HG03571 (cell line): ENCODE measurements around the gene CCR6.
A peak's percentile ranks its signal among the peaks of the same experiment; 100 is the strongest.
"Not testable (repeated sequence)": the region's sequence is repeated elsewhere in the genome, so short reads cannot be mapped to it uniquely, and the experiment has no call there.

ENCODE experiments used
- ATAC-seq: cut with Tn5 transposase; IDR thresholded peaks from one replicate; pipeline ENCODE4 v1.9.1; 2021; ENCODE audit not compliant: unreplicated experiment

The CCR6 gene

DNA sequence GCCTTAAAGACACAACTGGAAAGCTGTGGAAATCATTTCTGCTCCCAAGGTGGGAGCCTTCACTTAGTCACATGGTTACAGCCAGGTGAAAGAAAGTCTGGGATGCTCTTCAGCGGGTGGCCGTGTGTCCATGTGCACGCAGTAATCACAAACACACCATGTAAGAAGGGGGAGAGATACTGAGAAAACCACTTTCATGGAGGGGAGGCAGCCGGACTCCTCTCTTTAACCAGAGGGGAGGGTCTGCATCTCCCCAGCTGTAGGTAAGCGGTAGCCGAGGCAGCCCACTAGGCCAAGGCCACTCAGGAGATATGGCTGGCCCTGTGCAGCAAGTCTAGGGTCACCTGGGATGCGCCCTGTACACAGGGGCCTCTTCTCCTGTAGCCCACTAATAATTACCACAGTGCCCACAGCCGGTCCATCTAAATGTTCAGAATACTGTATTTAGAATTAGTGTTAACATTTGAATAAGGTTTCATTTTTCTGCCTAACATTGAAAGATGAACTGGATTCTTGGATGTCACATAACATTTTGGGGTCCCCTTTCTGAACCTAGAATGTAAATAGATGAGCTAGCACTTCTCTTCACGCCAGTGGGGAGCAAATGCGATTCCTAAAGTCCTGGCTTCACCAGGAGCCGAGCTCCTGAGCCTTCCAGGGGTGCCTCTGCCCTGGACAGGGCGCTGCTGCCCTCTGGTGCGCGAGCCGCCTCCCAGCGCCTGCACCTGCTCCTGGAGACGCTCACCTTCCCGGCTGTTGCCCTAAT is 19.0 kb downstream of the CCR6 start:
- peak; percentile 59 for ATAC-seq

GRCh38 chr6:167142433-167142761 is 19.5 kb downstream of the CCR6 start:
- no peak for ATAC-seq

- no peak for ATAC-seq
These were observed 20.1 kb downstream of the CCR6 start for GRCh38 chr6:167143041-167143440.

GRCh38 chr6:167145461-167145860 is 22.6 kb downstream of the CCR6 start:
- ATAC-seq, result no peak

DNA sequence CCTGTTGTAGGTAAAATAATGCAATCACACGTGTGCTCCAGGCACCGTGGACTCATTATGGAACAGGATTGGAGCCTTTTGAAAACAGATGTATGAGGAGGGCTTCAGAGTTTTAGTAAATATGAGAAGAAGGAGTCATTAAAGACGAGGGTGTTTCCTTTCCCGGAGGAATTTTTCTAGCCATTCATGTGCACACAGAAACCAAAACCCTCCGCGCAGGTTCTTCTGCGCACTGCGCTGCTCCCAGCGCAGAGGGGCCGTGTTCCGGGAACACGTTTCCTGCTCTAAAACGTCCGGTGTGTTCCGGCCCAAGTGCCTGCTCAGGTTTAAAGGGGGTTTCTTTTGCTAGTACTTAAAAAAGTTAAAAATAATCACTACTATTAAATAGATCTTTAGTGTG is 23.2 kb downstream of the CCR6 start:
- ATAC-seq, result no peak

GRCh38 chr6:167146977-167147376 is 24.1 kb downstream of the CCR6 start:
- no peak for ATAC-seq

DNA sequence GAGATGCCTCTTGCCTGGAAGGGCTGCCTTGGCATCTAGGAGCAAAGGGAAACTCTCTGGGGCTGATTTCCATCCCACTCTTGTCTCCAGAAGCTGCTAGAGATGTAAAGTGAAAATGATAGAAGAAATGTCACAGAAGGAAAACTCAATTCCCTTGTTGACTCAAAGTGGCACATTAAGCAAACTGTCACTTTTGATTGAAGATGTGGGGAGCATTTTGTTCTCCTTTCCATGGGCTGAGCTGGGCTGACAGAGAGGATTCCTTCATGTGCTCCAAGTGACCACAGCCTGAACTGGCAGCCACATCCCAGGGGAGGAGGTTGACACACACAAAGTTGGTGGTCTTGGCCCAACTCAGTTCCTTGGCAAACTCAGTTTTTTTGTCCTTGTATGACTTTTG is 25.1 kb downstream of the CCR6 start:
- ATAC-seq, result no peak

DNA sequence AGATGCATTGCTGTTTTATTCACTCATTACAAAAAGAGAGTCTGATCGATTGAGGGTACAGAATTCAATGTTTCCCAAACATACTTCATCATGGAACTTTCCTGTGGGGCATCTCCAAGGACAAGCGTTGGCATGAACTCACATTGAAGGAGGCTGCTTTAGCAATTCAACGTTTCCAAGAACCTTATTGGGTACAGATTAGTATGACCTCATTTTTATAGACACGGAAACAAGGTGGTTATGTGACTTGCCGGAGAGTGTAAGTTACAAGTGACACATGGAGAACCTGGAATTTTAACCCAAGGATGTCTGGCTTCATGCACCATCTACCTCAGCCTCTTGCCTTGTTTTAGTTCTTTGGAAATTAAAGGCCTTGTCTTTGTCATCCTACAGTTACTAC is 26.1 kb downstream of the CCR6 start:
- ATAC-seq, result no peak

- ATAC-seq, result peak; percentile 52
These were observed 28.1 kb downstream of the CCR6 start for GRCh38 chr6:167150941-167151549.

GRCh38 chr6:167151648-167152047 is 28.8 kb downstream of the CCR6 start:
- no peak for ATAC-seq

- ATAC-seq, result peak; percentile 56
These were observed 30.0 kb downstream of the CCR6 start for GRCh38 chr6:167152862-167153261.

DNA sequence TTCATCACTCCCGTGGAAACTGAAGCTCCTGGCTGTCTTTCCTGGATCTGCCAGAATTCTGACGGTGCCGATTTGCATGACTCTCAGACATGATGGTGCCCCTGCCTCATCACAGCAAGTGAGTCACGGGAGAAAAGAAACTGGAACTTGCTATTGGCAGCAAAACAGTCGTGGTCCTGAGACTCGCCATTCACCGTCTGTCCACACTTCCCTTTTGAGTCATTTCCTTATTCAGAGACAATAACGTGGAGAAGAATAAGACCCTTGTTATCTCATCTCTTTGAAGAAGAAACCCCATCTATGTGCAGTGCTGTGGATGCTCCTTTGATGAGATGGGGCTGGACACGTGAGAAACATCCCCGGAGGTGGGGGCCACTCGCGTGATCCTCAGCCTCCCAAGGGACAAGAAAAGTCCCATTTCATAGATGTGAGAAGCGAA is 30.6 kb downstream of the CCR6 start:
- ATAC-seq, result peak; percentile 51

- ATAC-seq, result no peak
These were observed 31.4 kb downstream of the CCR6 start for GRCh38 chr6:167154291-167154690.

- no peak for ATAC-seq
These were observed 32.0 kb downstream of the CCR6 start for GRCh38 chr6:167154895-167155294.

DNA sequence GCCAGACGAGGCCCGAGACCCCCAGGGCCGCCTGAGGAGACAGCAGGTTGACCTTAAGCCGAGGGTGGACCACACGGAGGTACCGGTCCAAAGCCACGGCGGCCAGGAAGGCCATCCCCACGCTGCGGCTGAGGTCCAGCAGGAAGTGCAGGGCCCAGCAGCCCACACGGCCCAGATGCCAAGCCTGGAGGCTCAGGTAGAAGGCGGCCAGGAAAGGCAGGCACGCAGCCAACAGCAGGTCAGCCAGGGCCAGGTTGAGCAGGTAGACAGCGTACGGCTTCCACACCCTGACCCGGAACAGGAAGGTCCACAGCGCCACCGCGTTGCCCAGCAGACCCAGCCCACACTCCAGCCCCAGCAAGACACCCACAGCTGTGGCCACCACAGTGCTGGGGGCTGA is 34.5 kb downstream of the CCR6 start:
- no peak for ATAC-seq

DNA sequence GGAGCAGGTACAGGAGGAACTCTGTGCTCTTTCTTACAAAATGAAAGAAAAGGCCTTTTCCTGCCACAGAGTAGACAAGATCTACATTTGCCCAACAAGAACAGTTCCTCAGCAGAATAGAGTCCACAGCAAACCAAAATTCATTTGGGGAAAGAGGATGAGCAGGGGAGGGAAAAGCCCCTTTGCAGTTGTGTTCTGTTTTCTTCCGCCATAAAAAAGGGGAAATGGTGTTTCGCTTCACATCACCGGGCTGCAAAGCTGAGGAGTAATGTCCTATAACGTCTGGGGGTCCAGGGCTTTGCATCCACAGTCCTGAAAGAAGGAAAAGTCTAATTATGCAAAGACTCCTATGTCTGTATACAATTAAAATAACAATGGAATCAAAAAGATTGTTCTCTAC is 35.0 kb downstream of the CCR6 start, which contains the start of gene GPR31:
Gene GPR31, minus strand, starts transcription at position 118 of the 400 bp plus-strand sequence. CDS start 149 bp downstream, outside the sequence.
- no peak for ATAC-seq

DNA sequence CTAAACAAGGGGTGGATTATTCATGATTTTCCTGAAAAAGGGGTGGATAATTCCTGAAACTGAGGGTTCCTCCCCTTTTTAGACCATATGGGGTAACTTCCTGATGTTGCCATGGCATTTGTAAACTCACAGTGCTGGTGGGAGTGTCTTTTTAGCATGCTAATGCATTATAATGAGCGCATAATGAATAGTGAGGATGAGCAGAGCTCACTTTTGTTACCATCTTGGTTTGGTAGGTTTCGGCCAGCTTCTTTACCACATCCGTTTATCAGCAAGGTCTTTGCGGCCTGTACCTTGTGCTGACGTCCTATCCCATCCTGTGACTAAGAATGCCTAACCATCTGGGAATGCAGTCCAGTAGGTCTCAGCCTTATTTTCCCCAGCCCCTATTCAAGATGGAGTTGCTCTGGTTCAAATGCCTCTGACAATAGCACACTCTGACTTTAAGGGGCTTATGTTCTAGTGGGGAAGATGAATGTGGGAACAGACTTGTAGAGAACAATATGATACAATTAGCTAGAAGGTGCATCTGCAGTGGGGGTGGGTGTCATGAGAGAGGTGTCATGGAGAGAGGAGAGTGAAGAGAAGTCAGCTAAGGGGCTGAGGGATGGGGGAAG is 39.1 kb downstream of the CCR6 start:
- no peak for ATAC-seq

DNA sequence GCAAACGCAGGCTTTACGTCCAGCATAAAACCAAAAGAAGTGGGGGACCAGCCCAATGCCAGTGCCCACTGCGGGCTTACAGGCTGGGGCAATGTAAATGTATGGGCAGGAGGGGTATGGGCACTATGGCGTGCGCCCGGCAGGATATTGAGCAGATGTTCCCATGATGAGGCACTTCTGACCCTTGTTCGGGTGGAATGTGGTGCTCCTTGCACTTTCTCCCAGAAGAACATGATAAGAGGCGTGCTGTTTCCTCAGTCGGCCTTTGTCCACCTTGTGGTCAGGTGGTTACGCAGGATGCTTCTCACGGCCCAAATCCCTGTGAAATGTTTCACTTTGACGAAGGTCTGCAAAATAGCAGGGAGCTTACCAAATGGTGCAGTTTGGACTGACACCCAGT is 39.7 kb downstream of the CCR6 start:
- ATAC-seq, result no peak

GRCh38 chr6:167163476-167164011 is 40.6 kb downstream of the CCR6 start:
- no peak for ATAC-seq

- no peak for ATAC-seq
These were observed 41.4 kb downstream of the CCR6 start for GRCh38 chr6:167164261-167164660.

DNA sequence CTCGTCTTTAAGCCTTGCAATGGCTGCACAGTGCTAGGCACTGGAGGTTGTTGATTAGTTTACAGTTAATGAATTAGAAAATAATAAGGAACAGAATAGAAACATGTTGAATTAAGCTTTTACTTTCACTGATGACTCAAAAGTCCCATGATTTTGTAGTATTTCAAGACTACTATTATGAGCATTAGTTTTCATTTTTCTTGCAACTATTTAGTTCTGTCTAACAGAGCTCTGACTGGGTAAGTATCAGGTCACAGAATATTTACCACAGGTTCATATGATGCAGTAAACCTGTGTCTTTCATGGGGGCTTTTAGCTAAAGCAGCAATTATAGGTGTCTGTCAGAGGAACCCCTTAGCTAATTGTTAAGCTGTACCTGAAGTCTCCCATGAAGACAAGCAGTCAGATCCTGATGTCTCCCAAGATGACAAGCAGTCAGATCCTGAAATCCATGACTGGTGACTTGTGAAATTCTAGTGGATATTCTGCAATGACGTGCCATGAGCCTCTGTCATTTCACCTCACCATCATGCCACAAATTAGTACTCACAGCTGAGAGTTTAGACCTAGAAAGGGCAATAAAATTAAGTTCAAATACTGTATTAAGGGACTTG is 43.1 kb downstream of the CCR6 start:
- no peak for ATAC-seq

- ATAC-seq, result not testable (repeated sequence)
These were observed 44.8 kb downstream of the CCR6 start for GRCh38 chr6:167167699-167168098.
